GM12801 (cell line): ENCODE results near the gene SHOX.

ENCODE experiments used
- TF ChIP-seq, protein P1 (sequence below): IDR thresholded peaks from one replicate; pipeline ENCODE4 v1.5.1; 2011; ENCODE audit warnings: control low read depth; ENCODE audit not compliant: insufficient read length; ENCODE audit errors: extremely low read depth

The SHOX gene

GRCh38 chrX:698206-698605 is 67.6 kb downstream of the SHOX start:
- TF ChIP-seq, protein P1, sequence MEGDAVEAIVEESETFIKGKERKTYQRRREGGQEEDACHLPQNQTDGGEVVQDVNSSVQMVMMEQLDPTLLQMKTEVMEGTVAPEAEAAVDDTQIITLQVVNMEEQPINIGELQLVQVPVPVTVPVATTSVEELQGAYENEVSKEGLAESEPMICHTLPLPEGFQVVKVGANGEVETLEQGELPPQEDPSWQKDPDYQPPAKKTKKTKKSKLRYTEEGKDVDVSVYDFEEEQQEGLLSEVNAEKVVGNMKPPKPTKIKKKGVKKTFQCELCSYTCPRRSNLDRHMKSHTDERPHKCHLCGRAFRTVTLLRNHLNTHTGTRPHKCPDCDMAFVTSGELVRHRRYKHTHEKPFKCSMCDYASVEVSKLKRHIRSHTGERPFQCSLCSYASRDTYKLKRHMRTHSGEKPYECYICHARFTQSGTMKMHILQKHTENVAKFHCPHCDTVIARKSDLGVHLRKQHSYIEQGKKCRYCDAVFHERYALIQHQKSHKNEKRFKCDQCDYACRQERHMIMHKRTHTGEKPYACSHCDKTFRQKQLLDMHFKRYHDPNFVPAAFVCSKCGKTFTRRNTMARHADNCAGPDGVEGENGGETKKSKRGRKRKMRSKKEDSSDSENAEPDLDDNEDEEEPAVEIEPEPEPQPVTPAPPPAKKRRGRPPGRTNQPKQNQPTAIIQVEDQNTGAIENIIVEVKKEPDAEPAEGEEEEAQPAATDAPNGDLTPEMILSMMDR = no peak

DNA sequence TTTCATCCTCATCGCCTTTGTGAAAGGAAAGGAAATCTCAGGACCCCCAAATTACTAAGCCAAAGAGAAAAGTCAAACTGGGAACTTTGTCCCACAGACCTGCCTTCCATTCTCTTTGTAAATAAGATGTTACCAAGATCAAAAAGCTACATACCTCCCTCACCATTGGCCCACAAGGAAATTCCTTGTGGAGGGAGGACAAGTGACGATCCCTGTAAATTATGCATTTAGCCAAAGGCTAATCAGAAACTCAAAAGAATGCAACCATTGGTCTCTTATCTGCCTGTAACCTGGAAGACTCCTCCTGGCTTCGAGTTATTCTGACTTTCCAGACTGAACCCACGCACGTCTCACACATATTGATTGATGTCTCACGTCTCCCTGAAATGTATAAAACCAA is 70.3 kb downstream of the SHOX start:
- TF ChIP-seq, protein P1 = no peak

GRCh38 chrX:701673-702072 is 71.1 kb downstream of the SHOX start:
- TF ChIP-seq, protein P1 = no peak

DNA sequence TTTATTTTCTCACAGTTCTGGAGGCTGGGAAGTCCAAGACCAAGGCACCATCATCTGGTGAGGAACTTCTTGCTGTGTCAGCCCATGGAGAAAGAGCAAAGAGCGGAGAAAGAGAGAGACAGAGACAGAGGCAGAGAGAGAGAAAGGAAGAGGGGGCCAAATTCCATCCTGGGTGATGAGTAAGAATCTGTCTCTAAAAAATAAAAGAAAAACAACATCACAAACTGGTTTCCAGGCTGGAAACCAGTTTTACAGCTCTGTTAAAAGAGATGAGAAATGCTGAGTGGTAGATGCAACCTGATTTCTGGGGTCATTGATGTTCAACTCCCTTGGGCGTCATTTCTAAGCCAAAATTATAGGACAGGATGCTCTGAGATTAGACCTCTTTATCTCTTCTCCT is 72.9 kb downstream of the SHOX start:
- TF ChIP-seq, protein P1 = no peak

DNA sequence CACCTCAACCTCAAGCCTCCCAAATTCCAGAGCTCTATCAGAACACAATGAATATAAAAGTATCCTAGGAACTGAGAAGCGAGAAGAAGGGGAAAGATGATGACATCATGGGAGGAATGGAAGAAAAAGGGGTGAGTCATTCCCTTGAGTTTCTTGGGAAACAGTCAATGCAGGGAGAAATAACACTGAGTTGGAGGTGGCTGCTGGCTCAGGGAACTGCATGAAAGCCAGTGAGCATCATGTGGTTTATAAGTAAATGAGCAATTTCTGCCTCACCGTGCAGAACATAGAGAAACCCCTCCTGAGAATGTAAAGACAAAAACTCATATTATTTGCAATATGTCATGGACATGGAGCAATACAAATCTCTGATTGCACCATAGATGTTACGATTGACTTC is 73.3 kb downstream of the SHOX start:
- TF ChIP-seq, protein P1 = no peak
